ENCODE results near the gene P2RY14.
"Not testable (repeated sequence)": the region's sequence is repeated elsewhere in the genome, so short reads cannot be mapped to it uniquely, and the experiment has no call there.

P2RY14 gene

GRCh38 chr3:151256749-151257148 lies 21.6 kb downstream of the P2RY14 start:
- no peak for DNase-seq

- no peak for DNase-seq
Observed at GRCh38 chr3:151248772-151249337, 29.5 kb downstream of the P2RY14 start.

- DNase-seq = not testable (repeated sequence)
Observed at GRCh38 chr3:151242006-151242405, 36.3 kb downstream of the P2RY14 start.

- DNase-seq = no peak
Observed at GRCh38 chr3:151236736-151237135, 41.6 kb downstream of the P2RY14 start.

DNA sequence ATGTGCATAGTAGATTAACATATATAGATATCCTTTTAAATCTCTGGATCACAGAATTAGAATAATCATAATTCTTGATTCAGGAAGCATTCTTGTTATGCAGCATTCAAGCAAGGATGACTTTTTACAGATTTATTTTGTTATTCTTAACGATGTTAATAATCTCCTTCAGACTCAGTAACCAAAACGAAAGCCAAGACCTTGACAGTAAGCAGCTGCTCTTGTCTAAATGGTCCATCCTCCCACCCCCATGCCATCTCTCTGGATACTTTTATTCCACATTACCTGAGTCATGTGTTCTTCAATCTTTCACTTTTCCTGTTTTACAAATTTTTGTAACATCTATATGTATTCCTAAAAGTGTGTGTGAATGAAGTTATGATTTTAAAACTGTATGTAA lies 42.0 kb downstream of the P2RY14 start:
- no peak for DNase-seq

GRCh38 chr3:151234825-151235224 lies 43.5 kb downstream of the P2RY14 start:
- no peak for DNase-seq

GRCh38 chr3:151232991-151233390 lies 45.4 kb downstream of the P2RY14 start:
- no peak for DNase-seq

DNA sequence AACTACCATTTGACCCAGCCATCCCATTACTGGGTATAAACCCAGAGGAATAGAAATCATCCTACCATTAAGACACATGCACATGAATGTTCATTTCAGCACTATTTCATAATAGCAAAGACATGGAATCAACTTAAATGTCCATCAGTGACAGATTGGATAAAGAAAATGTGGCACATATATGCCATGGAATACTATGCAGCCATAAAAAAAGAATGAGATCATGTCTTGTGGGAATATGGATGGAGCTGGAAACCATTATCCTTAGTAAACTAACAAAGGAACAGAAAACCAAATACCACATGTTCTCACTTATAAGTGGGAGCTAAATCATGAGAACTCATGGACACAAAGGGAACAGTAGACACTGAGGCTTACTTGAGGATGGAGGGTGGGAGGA lies 45.9 kb downstream of the P2RY14 start:
- not testable (repeated sequence) for DNase-seq

- no peak for DNase-seq
Observed at GRCh38 chr3:151230646-151231045, 47.7 kb downstream of the P2RY14 start.

DNA sequence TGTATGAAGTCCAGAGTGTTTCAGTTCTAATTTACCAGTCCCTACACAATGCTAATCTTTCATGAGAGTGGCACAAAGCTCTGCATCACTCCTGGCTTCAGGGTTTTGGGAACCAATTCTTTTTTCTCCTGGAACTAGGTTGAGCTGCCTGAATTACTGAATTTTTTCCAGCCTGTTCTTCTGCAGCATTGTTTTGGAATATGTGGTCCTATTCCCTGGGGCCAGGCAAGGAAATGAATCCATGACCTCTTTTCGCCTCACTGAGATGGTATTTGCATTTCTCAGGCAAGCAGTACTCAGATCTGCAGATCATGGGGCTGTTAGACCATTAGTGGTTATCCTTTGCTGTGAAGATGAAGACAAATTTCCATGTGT lies 49.7 kb downstream of the P2RY14 start:
- DNase-seq = no peak

- peak; percentile 56 to 77 for DNase-seq
Observed at GRCh38 chr3:151227807-151228665, 50.3 kb downstream of the P2RY14 start.

DNA sequence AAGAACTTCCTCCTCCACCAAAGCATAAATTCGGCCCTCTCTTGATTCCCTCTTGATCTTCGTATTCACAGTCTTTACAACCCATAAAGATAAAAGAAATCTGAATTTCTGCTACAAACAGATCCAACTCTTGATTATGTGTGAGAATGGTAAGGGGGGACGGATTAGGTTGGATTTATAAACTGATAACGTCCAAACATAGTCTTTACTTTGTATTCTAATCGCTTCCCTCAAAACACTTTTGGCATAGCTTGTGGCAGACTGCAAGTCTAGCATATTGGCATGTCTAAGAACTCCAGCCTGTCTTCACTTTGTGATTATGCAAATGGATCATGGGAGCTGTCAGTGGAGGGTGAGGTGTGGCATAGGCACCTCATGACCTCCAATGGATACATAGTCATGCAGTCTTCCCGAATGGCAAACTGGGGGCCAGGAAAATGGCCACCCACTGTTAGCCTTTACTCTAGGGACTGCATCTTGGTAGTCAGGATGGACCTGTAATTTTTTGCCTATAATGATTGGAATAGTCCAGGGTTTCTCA lies 51.0 kb downstream of the P2RY14 start:
- DNase-seq = no peak

GRCh38 chr3:151226825-151227224 lies 51.5 kb downstream of the P2RY14 start:
- DNase-seq = no peak

- DNase-seq = peak in 1 of 2 experiments; percentile 8
Observed at GRCh38 chr3:151226088-151226563, 52.2 kb downstream of the P2RY14 start.

DNA sequence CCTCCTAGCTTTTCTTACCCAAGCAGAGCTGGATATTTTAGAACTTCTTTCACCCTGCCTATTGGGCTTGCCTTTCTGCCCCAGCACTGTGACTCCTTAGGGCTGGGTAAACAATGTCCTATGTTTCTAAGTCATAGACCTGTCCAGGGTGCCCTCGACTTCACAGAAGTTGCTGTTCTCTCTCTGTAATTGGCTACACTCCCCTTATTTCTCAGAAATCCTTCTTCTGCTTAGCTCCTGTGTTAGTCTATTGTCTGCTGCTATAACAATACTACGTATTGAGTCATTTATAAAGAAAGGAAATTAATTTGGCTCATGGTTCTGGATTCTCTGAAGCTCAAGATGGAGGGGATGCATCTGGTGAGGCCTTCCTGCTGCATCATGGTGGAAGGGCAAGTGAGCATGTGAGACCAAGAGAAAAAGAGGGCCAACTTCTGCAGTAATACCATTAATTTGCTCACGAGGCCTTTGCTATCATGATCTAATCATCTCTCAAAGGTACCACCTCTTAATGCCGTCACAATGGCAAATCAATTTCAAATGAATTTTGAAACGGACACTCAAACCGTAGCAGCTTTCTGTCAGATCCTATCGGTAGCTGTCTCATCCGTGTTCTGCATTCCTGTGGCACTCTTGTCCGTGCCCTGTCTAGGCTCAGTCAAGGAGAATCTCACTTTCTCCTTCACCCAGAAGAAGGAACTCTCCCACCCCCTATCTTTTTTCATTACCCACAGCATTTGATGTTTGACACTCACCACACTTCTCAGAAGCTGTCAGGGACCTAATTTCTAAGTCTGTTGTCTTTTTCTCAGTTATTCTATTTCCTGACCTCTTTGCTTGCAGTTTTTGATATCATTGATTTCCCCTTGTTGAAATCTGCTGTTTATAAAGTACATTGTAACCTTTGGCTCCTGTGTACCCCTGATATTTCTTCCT lies 53.0 kb downstream of the P2RY14 start:
- no peak for DNase-seq

DNA sequence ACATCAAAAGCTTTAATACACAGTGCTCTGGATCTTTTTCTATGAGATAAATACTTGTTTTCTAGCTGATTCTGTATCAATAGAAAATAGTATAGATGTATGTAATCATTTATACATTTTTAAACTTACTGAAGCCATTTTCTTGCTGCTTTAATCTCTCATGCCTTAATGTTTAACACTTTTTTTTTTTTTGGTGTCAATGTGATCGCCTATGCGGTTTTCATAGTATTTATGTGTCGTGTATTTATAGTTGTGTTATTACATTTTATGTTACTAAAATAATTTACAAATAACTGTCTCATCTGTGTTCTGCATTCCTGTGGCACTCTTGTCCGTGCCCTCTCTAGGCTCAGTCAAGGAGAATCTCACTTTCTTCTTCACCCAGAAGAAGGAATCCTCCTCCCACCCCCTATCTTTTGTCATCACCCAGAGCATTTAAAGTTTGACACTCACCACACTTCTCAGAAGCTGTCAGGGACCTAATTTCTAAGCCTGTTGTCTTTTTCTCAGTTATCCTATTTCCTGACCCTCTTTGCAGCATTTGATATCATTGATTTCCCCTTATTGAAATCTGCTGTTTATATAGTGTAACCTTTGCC lies 54.0 kb downstream of the P2RY14 start:
- no peak for DNase-seq

GRCh38 chr3:151219056-151219455 lies 59.3 kb downstream of the P2RY14 start:
- DNase-seq = no peak

DNA sequence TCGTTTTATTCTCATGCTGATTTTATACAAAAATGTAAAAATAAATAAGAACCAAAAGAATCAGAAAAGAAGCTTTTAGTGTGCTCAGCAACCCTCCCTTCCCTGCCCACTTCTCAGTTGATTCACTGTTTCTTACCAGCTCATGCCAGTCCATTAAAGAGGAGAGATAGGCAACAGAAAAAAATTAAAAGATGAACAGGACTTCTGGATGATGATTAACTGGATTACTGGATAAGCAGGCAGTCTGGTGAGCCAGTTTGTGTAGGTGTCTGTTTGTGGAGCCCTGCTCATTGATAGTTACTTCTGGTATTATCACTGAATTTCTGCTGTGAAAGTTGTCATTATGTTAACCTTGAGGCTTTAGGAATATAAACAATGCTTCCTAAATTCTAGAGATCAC lies 60.2 kb downstream of the P2RY14 start:
- DNase-seq = no peak

GRCh38 chr3:151216641-151217607 lies 61.4 kb downstream of the P2RY14 start:
- DNase-seq = no peak

DNA sequence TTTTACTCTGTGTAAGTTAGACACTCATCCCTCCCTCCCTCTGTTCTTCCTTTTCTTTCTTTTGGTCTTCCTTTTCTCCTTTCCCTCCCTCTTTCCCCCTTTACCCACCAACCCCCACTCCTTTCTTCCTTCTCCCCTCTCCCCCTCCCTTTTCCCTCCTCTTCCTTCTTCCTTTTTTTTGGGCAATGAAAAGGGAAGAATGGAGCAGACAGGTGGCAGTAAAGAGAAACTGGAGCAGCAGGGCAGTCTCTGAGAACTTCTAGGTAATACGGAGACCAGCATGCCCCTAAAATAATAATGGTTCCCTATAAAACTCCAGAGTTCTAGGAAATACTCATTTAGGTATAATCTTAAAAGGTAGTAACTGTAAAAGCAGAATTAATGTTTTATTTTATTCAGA lies 63.9 kb downstream of the P2RY14 start:
- DNase-seq = no peak

DNA sequence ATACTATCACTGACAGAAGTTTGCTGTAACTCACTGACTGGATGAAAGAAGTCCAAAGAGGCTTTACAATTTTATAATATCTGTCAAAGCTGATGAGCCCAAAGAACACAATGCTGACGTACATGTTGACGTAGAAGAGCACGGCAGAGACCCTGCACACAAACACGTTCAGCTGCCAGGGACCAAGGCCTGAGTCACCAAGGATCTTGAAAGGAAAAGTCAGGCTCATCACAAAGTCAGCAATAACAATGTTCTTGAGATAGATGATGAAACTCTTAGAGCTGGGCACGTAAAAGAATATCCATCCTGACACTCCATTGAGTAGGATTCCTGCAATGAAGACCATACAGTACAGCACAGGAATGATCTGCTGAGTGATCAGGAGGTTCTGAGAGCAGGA lies 64.5 kb downstream of the P2RY14 start:
- no peak for DNase-seq

All from NCI-H446 (cell line).